Measurements from ENCODE around the gene DUSP22.

The DUSP22 gene

DNA sequence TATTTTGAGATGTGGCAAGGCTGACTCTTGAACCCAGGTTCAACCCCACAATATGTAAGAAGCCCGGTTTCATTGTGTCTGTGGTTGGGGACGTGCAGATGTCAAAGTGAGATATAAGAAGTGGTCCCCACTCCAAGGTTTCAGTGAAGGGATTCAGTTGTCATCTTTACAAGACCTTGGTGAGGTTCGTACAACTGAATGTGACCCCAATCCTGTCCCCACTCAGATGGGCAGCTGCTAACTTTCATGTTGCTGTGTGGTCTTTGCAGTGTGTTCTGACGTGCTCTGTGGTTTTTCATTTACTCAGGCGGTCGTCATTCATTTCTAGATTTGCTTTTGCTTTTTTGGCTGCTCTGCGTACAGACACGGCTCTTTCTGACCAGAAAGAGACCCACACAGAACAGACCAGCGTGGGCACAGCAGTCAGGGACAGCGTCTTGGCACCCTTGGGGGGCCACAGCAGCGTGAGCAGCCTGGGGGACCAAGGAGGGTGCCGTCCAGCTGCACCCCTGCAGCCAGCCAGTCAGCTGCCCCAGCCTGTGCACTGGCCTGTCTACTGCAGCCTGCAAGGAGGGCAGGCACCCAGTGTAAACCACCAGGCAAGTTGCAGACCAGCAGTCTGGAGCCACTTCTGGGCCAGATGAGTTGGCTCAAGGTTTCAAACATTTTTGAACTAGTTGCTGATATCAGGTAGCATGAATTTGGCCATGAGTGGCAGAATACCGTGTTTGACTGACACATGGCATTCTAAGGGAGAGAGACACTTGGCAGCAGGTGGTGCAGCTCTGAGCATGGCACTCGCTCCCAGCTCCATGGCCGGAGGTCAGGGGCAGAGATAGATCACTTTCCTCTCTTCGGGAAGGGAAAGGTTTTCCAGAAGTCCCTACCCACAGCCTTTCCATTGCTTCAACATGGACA, 49.9 kb downstream of the DUSP22 start:
- DNase-seq, result no peak
- H3K9ac ChIP-seq (ENCODE audit: low read length), result no peak overlapping the region
- H2AFZ ChIP-seq (ENCODE audit: insufficient read depth, low read length, poor library complexity), result no peak overlapping the region
- no peak overlapping the region for H3K4ac ChIP-seq (ENCODE audit: low read depth, low read length)
- no peak overlapping the region for H3K4me2 ChIP-seq (ENCODE audit: low read length)
- no peak overlapping the region for H3K4me3 ChIP-seq (ENCODE audit: low read depth, low read length)
- WGBS (ENCODE audit: extremely low coverage, insufficient coverage, insufficient read length), result no CpG with 5 or more reads among the region's 16 CpGs
- no peak overlapping the region for H2AK5ac ChIP-seq (ENCODE audit: low read length)
- no peak overlapping the region for H3K14ac ChIP-seq (ENCODE audit: low read length)
- no peak overlapping the region for H3K18ac ChIP-seq (ENCODE audit: low read length)
- H4K91ac ChIP-seq (ENCODE audit: low read depth, low read length), result no peak overlapping the region
- H3K27me3 ChIP-seq (ENCODE audit: insufficient read depth, low read length), result no peaks in the 10 kb centered on the region
- H4K12ac ChIP-seq (ENCODE audit: low read depth, low read length), result no peak overlapping the region
- peaks cover 0 to 2% of the 10 kb centered on the region in 2 experiments for H3K4me1 ChIP-seq (ENCODE audit: control insufficient read depth in 1 of 2, insufficient read depth in 2 of 2, low read length in 2 of 2)
- no peaks in the 10 kb centered on the region for H3K79me1 ChIP-seq (ENCODE audit: low read length)
- no peak overlapping the region for H3K27ac ChIP-seq (ENCODE audit: low read depth, low read length)
- no peak overlapping the region for H2BK12ac ChIP-seq (ENCODE audit: low read length)
- peaks cover 0 to 3% of the 10 kb centered on the region in 2 experiments for H3K36me3 ChIP-seq (ENCODE audit: control insufficient read depth in 1 of 2, insufficient read depth in 2 of 2, low read length in 2 of 2)
- H2BK5ac ChIP-seq (ENCODE audit: low read depth, low read length, poor library complexity), result no peak overlapping the region
- no peak overlapping the region for H4K8ac ChIP-seq (ENCODE audit: low read depth, low read length)
- no peak overlapping the region for H3K23ac ChIP-seq (ENCODE audit: low read length)
- H3K79me2 ChIP-seq (ENCODE audit: control insufficient read depth, insufficient read depth, low read length, poor library complexity), result no peaks in the 10 kb centered on the region
- peaks cover 41% of the 10 kb centered on the region for H3K9me3 ChIP-seq (ENCODE audit: insufficient read depth, low read depth, low read length)
- H2BK120ac ChIP-seq (ENCODE audit: insufficient read depth, low read length, poor library complexity), result no peak overlapping the region

DNA sequence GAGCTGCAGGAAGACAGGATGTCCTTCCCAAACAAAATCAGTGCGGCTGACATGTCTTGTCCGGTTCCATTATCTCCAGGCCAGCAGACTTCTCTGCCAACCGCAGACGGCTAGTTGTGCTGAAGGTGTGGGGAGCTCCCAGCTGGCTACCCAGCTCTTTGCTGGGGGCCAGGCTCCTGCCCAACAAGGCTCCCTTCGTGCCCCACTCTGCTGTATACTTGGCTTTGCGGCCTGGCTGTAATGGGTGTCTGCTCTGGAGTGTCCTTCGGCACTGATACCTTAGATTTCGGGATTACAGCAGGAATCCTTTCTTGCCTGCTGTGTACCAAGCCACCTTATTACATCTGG, 50.5 kb downstream of the DUSP22 start:
- H3K4me3 ChIP-seq (ENCODE audit: low read depth, low read length), result no peak overlapping the region
- peaks cover 0 to 3% of the 10 kb centered on the region in 2 experiments for H3K36me3 ChIP-seq (ENCODE audit: control insufficient read depth in 1 of 2, insufficient read depth in 2 of 2, low read length in 2 of 2)
- no peak overlapping the region for H3K4ac ChIP-seq (ENCODE audit: low read depth, low read length)
- H2BK5ac ChIP-seq (ENCODE audit: low read depth, low read length, poor library complexity), result no peak overlapping the region
- no peaks in the 10 kb centered on the region for H3K79me1 ChIP-seq (ENCODE audit: low read length)
- H3K27ac ChIP-seq (ENCODE audit: low read depth, low read length), result no peak overlapping the region
- no peak overlapping the region for H3K9ac ChIP-seq (ENCODE audit: low read length)
- no peak overlapping the region for H3K18ac ChIP-seq (ENCODE audit: low read length)
- no peak overlapping the region for H3K23ac ChIP-seq (ENCODE audit: low read length)
- H3K79me2 ChIP-seq (ENCODE audit: control insufficient read depth, insufficient read depth, low read length, poor library complexity), result no peaks in the 10 kb centered on the region
- H3K4me1 ChIP-seq (ENCODE audit: control insufficient read depth in 1 of 2, insufficient read depth in 2 of 2, low read length in 2 of 2), result peaks cover 0 to under 1% of the 10 kb centered on the region in 2 experiments
- no peak overlapping the region for H2BK12ac ChIP-seq (ENCODE audit: low read length)
- no CpG with 5 or more reads among the region's 8 CpGs for WGBS (ENCODE audit: extremely low coverage, insufficient coverage, insufficient read length)
- peaks cover 44% of the 10 kb centered on the region for H3K9me3 ChIP-seq (ENCODE audit: insufficient read depth, low read depth, low read length)
- no peak for DNase-seq
- no peak overlapping the region for H4K91ac ChIP-seq (ENCODE audit: low read depth, low read length)
- H4K8ac ChIP-seq (ENCODE audit: low read depth, low read length), result no peak overlapping the region
- no peak overlapping the region for H3K14ac ChIP-seq (ENCODE audit: low read length)
- H2BK120ac ChIP-seq (ENCODE audit: insufficient read depth, low read length, poor library complexity), result no peak overlapping the region
- H4K12ac ChIP-seq (ENCODE audit: low read depth, low read length), result no peak overlapping the region
- no peak overlapping the region for H2AK5ac ChIP-seq (ENCODE audit: low read length)
- no peak overlapping the region for H2AFZ ChIP-seq (ENCODE audit: insufficient read depth, low read length, poor library complexity)
- no peaks in the 10 kb centered on the region for H3K27me3 ChIP-seq (ENCODE audit: insufficient read depth, low read length)
- H3K4me2 ChIP-seq (ENCODE audit: low read length), result no peak overlapping the region

DNA sequence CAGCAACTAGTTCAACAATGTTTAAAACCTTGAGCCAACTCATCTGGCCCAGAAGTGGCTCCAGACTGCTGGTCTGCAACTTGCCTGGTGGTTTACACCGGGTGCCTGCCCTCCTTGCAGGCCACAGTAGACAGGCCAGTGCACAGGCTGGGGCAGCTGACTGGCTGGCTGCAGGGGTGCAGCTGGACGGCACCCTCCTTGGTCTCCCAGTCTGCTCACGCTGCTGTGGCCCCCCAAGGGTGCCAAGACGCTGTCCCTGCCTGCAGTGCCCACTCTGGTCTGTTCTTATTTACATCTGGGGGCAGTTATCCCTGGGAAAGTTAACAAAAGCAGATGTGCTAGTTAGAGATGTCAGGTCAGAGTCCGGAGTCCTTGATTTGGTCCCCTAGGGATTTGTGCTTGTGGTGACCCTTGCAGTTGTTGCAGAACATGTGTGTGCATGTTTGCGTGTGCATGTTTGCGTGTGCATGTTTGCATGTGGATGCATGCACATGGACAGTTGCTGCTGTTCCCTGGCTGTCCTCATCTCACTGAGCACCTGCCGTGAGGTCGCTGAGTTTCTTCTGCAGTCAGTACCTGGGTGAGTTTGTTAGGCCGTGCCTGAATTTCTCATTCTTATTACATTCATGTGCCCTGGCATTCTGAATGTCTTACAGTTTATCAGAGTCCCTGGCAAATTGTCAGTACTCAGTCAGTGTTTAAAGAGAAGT, 51.1 kb downstream of the DUSP22 start:
- DNase-seq, result no peak
- Histone ChIP-seq H3K9ac (ENCODE audit: low read length) (no peak overlapping the region), H3K14ac (ENCODE audit: low read length) (no peak overlapping the region)

DNA sequence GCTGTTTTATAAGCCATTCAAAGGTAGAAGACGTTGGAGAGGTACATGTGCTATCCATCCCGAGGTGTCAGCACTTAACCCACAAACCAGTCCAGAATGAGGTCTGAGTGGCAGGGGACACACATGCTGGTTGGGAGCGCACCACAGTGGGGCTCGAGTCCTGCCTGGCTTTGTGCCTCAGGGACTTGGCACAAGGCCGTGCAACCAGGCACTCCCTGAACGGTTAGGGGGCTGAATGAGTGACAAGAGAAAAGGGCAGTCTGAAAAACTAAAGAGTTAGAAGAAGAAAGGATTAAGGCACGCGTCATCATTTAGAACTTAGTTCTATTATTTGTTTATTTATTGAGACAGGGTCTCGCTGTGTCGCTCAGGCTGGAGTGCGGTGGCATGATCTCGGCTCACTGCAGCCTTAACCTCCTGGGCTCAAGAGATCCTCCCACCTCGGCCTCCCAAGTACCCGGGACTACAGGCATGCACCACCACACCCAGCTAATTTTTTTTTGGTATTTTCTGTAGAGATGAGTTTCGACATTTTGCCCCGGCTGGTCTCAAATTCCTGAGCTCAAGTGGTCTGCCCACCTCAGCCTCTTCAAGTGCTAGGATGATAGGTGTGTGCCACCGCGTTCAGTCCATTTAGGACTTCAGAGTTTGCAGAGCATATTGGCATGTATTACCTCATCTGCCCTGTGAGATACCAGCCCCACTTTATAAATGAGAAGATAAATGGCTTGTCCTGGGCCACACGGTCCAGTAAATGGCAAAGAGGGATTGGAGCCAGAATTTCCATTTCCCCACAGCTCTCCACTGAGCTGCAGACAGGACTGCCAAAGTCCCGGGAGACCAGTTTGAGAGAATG, 51.9 kb downstream of the DUSP22 start:
- Histone ChIP-seq H3K9ac (ENCODE audit: low read length) (no peak overlapping the region), H2AFZ (ENCODE audit: insufficient read depth, low read length, poor library complexity) (no peak overlapping the region), H3K23ac (ENCODE audit: low read length) (no peak overlapping the region), H3K27ac (ENCODE audit: low read depth, low read length) (no peak overlapping the region), H3K4me2 (ENCODE audit: low read length) (no peak overlapping the region), H2BK12ac (ENCODE audit: low read length) (no peak overlapping the region), H3K36me3 (ENCODE audit: control insufficient read depth in 1 of 2, insufficient read depth in 2 of 2, low read length in 2 of 2) (peaks cover 3 to 13% of the 10 kb centered on the region in 2 experiments), H3K79me2 (ENCODE audit: control insufficient read depth, insufficient read depth, low read length, poor library complexity) (no peaks in the 10 kb centered on the region), H4K8ac (ENCODE audit: low read depth, low read length) (no peak overlapping the region), H3K9me3 (ENCODE audit: insufficient read depth, low read depth, low read length) (peaks cover 57% of the 10 kb centered on the region), H4K12ac (ENCODE audit: low read depth, low read length) (no peak overlapping the region), H3K27me3 (ENCODE audit: insufficient read depth, low read length) (no peaks in the 10 kb centered on the region), H2BK5ac (ENCODE audit: low read depth, low read length, poor library complexity) (no peak overlapping the region), H3K4me3 (ENCODE audit: low read depth, low read length) (no peak overlapping the region), H2BK120ac (ENCODE audit: insufficient read depth, low read length, poor library complexity) (no peak overlapping the region), H3K4me1 (ENCODE audit: control insufficient read depth in 1 of 2, insufficient read depth in 2 of 2, low read length in 2 of 2) (no peaks in the 10 kb centered on the region), H3K14ac (ENCODE audit: low read length) (no peak overlapping the region), H3K18ac (ENCODE audit: low read length) (no peak overlapping the region), H3K4ac (ENCODE audit: low read depth, low read length) (no peak overlapping the region), H3K79me1 (ENCODE audit: low read length) (no peaks in the 10 kb centered on the region), H4K91ac (ENCODE audit: low read depth, low read length) (no peak overlapping the region), H2AK5ac (ENCODE audit: low read length) (no peak overlapping the region)
- WGBS (ENCODE audit: extremely low coverage, insufficient coverage, insufficient read length), result no CpG with 5 or more reads among the region's 20 CpGs
- no peak for DNase-seq

More for the DNA sequence above, 51.1 kb downstream of the DUSP22 start:
- Histone ChIP-seq H3K9me3 (ENCODE audit: insufficient read depth, low read depth, low read length) (peaks cover 49% of the 10 kb centered on the region), H2BK120ac (ENCODE audit: insufficient read depth, low read length, poor library complexity) (no peak overlapping the region), H4K12ac (ENCODE audit: low read depth, low read length) (no peak overlapping the region), H3K18ac (ENCODE audit: low read length) (no peak overlapping the region), H3K23ac (ENCODE audit: low read length) (no peak overlapping the region), H3K27me3 (ENCODE audit: insufficient read depth, low read length) (no peaks in the 10 kb centered on the region), H3K79me2 (ENCODE audit: control insufficient read depth, insufficient read depth, low read length, poor library complexity) (no peaks in the 10 kb centered on the region), H4K91ac (ENCODE audit: low read depth, low read length) (no peak overlapping the region), H2BK12ac (ENCODE audit: low read length) (no peak overlapping the region), H3K36me3 (ENCODE audit: control insufficient read depth in 1 of 2, insufficient read depth in 2 of 2, low read length in 2 of 2) (peaks cover 3 to 7% of the 10 kb centered on the region in 2 experiments), H3K4me2 (ENCODE audit: low read length) (no peak overlapping the region), H3K27ac (ENCODE audit: low read depth, low read length) (no peak overlapping the region), H4K8ac (ENCODE audit: low read depth, low read length) (no peak overlapping the region), H3K4ac (ENCODE audit: low read depth, low read length) (no peak overlapping the region), H2BK5ac (ENCODE audit: low read depth, low read length, poor library complexity) (no peak overlapping the region), H3K4me1 (ENCODE audit: control insufficient read depth in 1 of 2, insufficient read depth in 2 of 2, low read length in 2 of 2) (no peaks in the 10 kb centered on the region), H2AFZ (ENCODE audit: insufficient read depth, low read length, poor library complexity) (no peak overlapping the region), H3K79me1 (ENCODE audit: low read length) (no peaks in the 10 kb centered on the region), H3K4me3 (ENCODE audit: low read depth, low read length) (peak overlapping the region; percentile 31), H2AK5ac (ENCODE audit: low read length) (no peak overlapping the region)
- WGBS (ENCODE audit: extremely low coverage, insufficient coverage, insufficient read length), result no CpG with 5 or more reads among the region's 10 CpGs
